HEK293T (cell line): ENCODE data around the gene GDA.

ENCODE experiments used
- CTCF ChIA-PET: fragments of 350-600 bp; formaldehyde crosslinking; extraction: SDS; loops from one replicate; lab custom pipeline; 2021; ENCODE audit warnings: antibody characterized with exemption, inconsistent platforms; lab: Yijun Ruan, JAX
- POLR2A ChIA-PET: fragments of 350-600 bp; formaldehyde crosslinking; extraction: SDS; loops from one replicate; lab custom pipeline; 2020; ENCODE audit warnings: antibody characterized with exemption, inconsistent platforms; lab: Yijun Ruan, JAX
- DNase-seq: peaks from one replicate; pipeline ENCODE4 v3.0.0; 2012; ENCODE audit warnings: mixed read lengths; ENCODE audit errors: extremely low spot score
- ARNT ChIP-seq: fragments of 450-650 bp; IDR thresholded peaks from 2 replicates; pipeline ENCODE4 v1.6.1; 2017; ENCODE audit warnings: mild to moderate bottlenecking
- BHLHE40 ChIP-seq: fragments of 450-650 bp; IDR thresholded peaks from 2 replicates; pipeline ENCODE4 v1.6.1; 2016; ENCODE audit warnings: mild to moderate bottlenecking, moderate library complexity, borderline replicate concordance
- CTBP1 ChIP-seq: fragments of 450-650 bp; IDR thresholded peaks from 2 replicates; pipeline ENCODE4 v1.6.1; 2016; ENCODE audit warnings: borderline replicate concordance
- ELF4 ChIP-seq: fragments of 450-650 bp; IDR thresholded peaks from 2 replicates; pipeline ENCODE4 v1.6.1; 2017; ENCODE audit warnings: antibody characterized with exemption
- FOXA1 ChIP-seq: fragments of 450-650 bp; IDR thresholded peaks from 2 replicates; pipeline ENCODE4 v1.6.1; 2016; ENCODE audit warnings: mild to moderate bottlenecking
- FOXK2 ChIP-seq: fragments of 450-650 bp; IDR thresholded peaks from 2 replicates; pipeline ENCODE4 v1.6.1; 2016; ENCODE audit warnings: mild to moderate bottlenecking
- FOXM1 ChIP-seq: fragments of 450-650 bp; IDR thresholded peaks from 2 replicates; pipeline ENCODE4 v1.6.1; 2017; ENCODE audit warnings: mild to moderate bottlenecking, borderline replicate concordance
- HDGF ChIP-seq: fragments of 450-650 bp; IDR thresholded peaks from 2 replicates; pipeline ENCODE4 v1.6.1; 2017; ENCODE audit warnings: antibody characterized with exemption, borderline replicate concordance
- L3MBTL2 ChIP-seq: fragments of 450-650 bp; conservative IDR thresholded peaks from 2 replicates; pipeline ENCODE4 v1.6.1; 2016; ENCODE audit warnings: mild to moderate bottlenecking
- LEF1 ChIP-seq: fragments of 450-650 bp; IDR thresholded peaks from 2 replicates; pipeline ENCODE4 v1.6.1; 2017; ENCODE audit warnings: mild to moderate bottlenecking, borderline replicate concordance
- NFRKB ChIP-seq: fragments of 450-650 bp; IDR thresholded peaks from 2 replicates; pipeline ENCODE4 v1.6.1; 2016; ENCODE audit warnings: mild to moderate bottlenecking, moderate library complexity
- PKNOX1 ChIP-seq: fragments of 450-650 bp; IDR thresholded peaks from 2 replicates; pipeline ENCODE4 v1.6.1; 2016
- SP1 ChIP-seq: fragments of 450-650 bp; IDR thresholded peaks from 2 replicates; pipeline ENCODE4 v1.6.1; 2017
- SUZ12 ChIP-seq: fragments of 450-650 bp; IDR thresholded peaks from 2 replicates; pipeline ENCODE4 v1.6.1; 2016; ENCODE audit warnings: mild to moderate bottlenecking
- TARDBP ChIP-seq: fragments of 450-650 bp; IDR thresholded peaks from 2 replicates; pipeline ENCODE4 v1.6.1; 2016
- ZNF384 ChIP-seq: fragments of 450-650 bp; IDR thresholded peaks from 2 replicates; pipeline ENCODE4 v1.6.1; 2016

Gene GDA

DNA sequence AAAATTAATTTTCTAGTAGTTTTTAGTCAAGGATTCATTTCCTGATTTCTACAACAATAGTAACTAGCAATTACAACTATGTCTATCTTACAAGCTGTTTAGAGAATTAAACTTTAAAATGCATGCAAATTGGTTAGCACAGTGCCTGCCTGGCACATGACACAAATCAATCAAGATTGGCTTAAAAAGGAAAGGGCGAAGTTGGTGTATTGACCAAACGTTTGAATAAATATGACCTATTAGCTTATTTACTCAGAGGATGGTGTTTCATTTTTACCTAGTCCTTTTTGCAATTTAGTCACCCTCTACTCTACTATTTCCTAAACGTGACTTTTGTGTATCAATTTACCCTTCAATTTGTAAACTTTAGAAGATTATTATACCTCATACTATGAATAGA is 83.5 kb downstream of the GDA start:
- no peak for DNase-seq
- CTCF ChIA-PET: no interaction called here
- POLR2A ChIA-PET: no interaction called here
- TF ChIP-seq NFRKB (no peak), L3MBTL2 (no peak), FOXM1 (no peak), HDGF (no peak), FOXA1 (no peak)

DNA sequence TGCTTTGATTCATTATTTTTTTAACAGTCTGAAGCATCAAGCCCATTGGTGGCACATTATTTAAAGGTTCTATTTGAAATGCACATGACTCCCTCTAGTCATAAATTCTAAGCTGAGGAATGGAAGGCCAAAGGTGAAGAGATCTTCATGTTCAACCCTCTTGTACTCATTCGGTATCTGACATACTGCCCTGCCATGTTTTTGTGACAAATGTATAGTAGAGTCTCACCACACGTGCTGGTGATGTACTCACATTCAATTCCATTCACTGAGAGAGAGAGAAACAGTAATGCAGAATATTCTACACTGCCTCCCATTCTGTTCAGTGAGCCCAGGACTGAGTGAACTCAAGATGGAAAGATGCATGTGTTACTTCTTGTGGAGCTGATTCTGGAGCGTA is 98.3 kb downstream of the GDA start:
- TF ChIP-seq SP1 (no peak), HDGF (no peak), LEF1 (no peak), FOXK2 (no peak), ELF4 (no peak), ZNF384 (no peak), FOXA1 (no peak), TARDBP (no peak)
- ChIA-PET CTCF (no interaction called here), POLR2A (no interaction called here)
- no peak for DNase-seq

- POLR2A ChIA-PET: no interaction called here
- CTCF ChIA-PET: no interaction called here
- no peak for DNase-seq
- no peak for TF ChIP-seq BHLHE40
- no peak for TF ChIP-seq ZNF384
- TF ChIP-seq HDGF: no peak
These were observed 102.3 kb downstream of the GDA start for GRCh38 chr9:72251589-72251988.

GRCh38 chr9:72254901-72255545 is 105.8 kb downstream of the GDA start:
- TF ChIP-seq FOXM1: no peak
- TF ChIP-seq HDGF: no peak
- TF ChIP-seq ELF4: no peak
- no peak for TF ChIP-seq ARNT
- TF ChIP-seq PKNOX1: no peak
- no peak for TF ChIP-seq BHLHE40
- no peak for TF ChIP-seq LEF1
- TF ChIP-seq NFRKB: no peak
- TF ChIP-seq TARDBP: no peak
- no peak for TF ChIP-seq SP1
- no peak for TF ChIP-seq L3MBTL2
- TF ChIP-seq ZNF384: no peak
- no peak for TF ChIP-seq CTBP1
- TF ChIP-seq SUZ12: no peak
- no peak for TF ChIP-seq FOXK2
- no peak for TF ChIP-seq FOXA1
- POLR2A ChIA-PET: no interaction called here
- DNase-seq: no peak
- CTCF ChIA-PET: no interaction called here

GRCh38 chr9:72255569-72255968 is 106.3 kb downstream of the GDA start:
- DNase-seq: no peak
- no peak for TF ChIP-seq SP1
- ChIA-PET POLR2A (no interaction called here), CTCF (no interaction called here)

DNA sequence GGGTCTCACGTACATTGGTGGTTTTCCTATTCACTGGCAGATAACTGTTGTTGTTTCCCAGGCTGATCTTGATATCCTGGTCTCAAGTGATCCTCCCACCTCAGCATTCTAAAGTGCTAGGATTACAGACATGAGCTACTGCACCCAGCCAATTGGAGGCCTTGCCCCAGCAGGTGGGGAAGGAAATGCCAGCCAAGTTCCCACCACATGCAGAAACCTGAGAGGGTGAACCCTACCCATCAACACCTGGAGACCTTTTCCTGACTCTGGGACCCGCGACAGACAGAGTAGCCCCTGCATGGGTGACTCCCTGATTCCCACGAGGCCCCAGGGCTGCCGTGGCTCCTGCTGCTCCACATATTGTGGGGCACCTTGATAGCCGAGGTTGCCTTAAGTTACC is 107.7 kb downstream of the GDA start:
- no peak for DNase-seq
- ChIA-PET CTCF (no interaction called here), POLR2A (no interaction called here)
- TF ChIP-seq NFRKB: no peak
- TF ChIP-seq ELF4: no peak
- no peak for TF ChIP-seq CTBP1

DNA sequence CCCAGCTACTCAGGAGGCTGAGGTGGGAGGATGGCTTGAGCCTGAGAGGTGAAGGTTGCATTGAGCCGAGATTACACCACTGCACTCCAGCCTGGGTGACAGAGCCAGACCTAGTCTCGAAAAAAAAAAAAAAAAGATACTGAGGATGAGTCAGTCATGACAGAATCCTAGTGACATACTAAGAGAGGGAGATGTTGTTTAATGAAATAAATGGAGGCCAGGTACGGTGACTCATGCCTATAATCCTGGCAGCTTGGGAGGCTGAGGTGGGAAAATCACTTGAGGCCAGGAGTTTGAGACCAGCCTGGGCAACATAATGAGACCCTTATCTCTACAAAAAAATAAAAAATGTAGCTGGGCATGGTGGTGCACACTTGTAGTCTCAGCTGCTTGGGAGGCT is 108.6 kb downstream of the GDA start:
- ChIA-PET POLR2A (no interaction called here), CTCF (no interaction called here)
- TF ChIP-seq CTBP1 (no peak), FOXK2 (no peak), NFRKB (no peak), ELF4 (no peak), BHLHE40 (no peak), L3MBTL2 (no peak), ZNF384 (no peak), HDGF (no peak), SP1 (no peak), FOXM1 (no peak), SUZ12 (no peak), ARNT (no peak), LEF1 (no peak), PKNOX1 (no peak), FOXA1 (no peak), TARDBP (no peak)
- DNase-seq: no peak

- TF ChIP-seq HDGF: no peak
- TF ChIP-seq SUZ12: no peak
- no peak for TF ChIP-seq BHLHE40
- no peak for TF ChIP-seq ELF4
- no peak for TF ChIP-seq FOXM1
- no peak for TF ChIP-seq CTBP1
- no peak for TF ChIP-seq TARDBP
- TF ChIP-seq FOXK2: no peak
- no peak for TF ChIP-seq PKNOX1
- TF ChIP-seq FOXA1: no peak
- TF ChIP-seq SP1: no peak
- no peak for TF ChIP-seq LEF1
- no peak for TF ChIP-seq L3MBTL2
- TF ChIP-seq NFRKB: no peak
- TF ChIP-seq ARNT: no peak
- TF ChIP-seq ZNF384: no peak
- CTCF ChIA-PET: interaction anchor here (1.2 kb wide), 1 partner anchor 9 kb away, joined by 3 read pairs; no protein-coding TSS in a partner anchor
These were observed 112.8 kb downstream of the GDA start for GRCh38 chr9:72262063-72262462.

More at GRCh38 chr9:72262063-72262462, 112.8 kb downstream of the GDA start:
- DNase-seq: no peak
- POLR2A ChIA-PET: no interaction called here
